Spleen (tissue), 7 donors: ENCODE measurements around the gene RIC8B.

Experiments
- POLR2A ChIP-seq, 3 donors: fragments of 450-650 bp; IDR thresholded peaks; one replicate each; pipeline ENCODE4 v1.5.1; 2017; ENCODE audit warnings: antibody characterized with exemption in 3 of 3, mild to moderate bottlenecking in 1 of 3
- TF ChIP-seq, protein P1 (sequence below), 11 experiments: fragments of 200-600 bp in 7 of 11; fragments of 450-650 bp in 4 of 11; sonication (generic) in 4 of 11; IDR thresholded peaks in 8 of 11; conservative IDR thresholded peaks in 3 of 11; 1 replicate in 7 of 11; 2 replicates in 4 of 11; pipeline versions ENCODE4 v1.4.0 to v1.8.0; 2016 to 2021; ENCODE audit warnings: antibody characterized with exemption in 11 of 11, inconsistent platforms in 4 of 11, mild to moderate bottlenecking in 1 of 11
- donor health status: DM: no; HTN: no; CAD: no; lungs with moderate emphysema.
- donor health status: DM: no; HTN: no; CAD: no.
- donor health status: DM: no; HTN: no; CAD: no.

DNA sequence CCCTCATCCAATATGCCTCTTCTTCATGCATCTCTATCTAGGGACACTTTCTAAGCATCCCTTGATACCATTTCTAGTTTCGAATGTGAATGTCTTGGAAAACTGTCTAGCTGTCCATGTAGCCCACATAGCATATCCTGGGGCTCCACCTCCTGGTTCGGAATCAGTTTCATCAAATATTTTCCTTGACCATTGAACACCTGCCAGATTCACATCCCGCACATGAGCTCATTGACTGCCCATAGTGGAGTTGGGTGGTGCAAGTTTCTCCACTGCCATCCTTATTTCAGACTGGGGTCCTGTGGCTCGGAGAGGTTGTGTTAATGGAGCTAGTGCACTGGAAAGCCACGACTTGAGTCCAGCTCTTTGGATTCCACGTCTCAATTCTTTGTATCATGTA lies 122.6 kb downstream of the RIC8B start:
- TF ChIP-seq POLR2A (IDR thresholded peaks at IDR 0.05), result no peak
- TF ChIP-seq, protein P1, sequence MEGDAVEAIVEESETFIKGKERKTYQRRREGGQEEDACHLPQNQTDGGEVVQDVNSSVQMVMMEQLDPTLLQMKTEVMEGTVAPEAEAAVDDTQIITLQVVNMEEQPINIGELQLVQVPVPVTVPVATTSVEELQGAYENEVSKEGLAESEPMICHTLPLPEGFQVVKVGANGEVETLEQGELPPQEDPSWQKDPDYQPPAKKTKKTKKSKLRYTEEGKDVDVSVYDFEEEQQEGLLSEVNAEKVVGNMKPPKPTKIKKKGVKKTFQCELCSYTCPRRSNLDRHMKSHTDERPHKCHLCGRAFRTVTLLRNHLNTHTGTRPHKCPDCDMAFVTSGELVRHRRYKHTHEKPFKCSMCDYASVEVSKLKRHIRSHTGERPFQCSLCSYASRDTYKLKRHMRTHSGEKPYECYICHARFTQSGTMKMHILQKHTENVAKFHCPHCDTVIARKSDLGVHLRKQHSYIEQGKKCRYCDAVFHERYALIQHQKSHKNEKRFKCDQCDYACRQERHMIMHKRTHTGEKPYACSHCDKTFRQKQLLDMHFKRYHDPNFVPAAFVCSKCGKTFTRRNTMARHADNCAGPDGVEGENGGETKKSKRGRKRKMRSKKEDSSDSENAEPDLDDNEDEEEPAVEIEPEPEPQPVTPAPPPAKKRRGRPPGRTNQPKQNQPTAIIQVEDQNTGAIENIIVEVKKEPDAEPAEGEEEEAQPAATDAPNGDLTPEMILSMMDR (IDR thresholded peaks at IDR 0.05 in 8 of 11, conservative IDR thresholded peaks at IDR 0.05 in 3 of 11), result no peak
